HepG2 (cell line): ENCODE data around the gene P2RX5. TPM values are rescaled to one million over a fixed set of nuclear protein-coding genes. Genes with fewer than 3 reads are reported as not detected.
A peak's percentile ranks its signal among the peaks of the same experiment; 100 is the strongest.

Experiments
- ATF5 ChIP-seq: sonication (generic); formaldehyde crosslinking; IDR thresholded peaks from 2 replicates; pipeline ENCODE4 v1.4.0; 2020; ENCODE audit warnings: mild to moderate bottlenecking, low read depth, missing genetic modification reagents
- ETV6 ChIP-seq: sonication (generic); formaldehyde crosslinking; conservative IDR thresholded peaks from 2 replicates; pipeline ENCODE4 v1.4.0; 2020; ENCODE audit warnings: missing genetic modification reagents
- FOXA1 ChIP-seq, 2 experiments: fragments of 450-650 bp in 1 of 2; sonication (generic) in 1 of 2; formaldehyde crosslinking in 1 of 2; IDR thresholded peaks; 2 replicates each; pipeline versions ENCODE4 v1.4.0 to v1.6.1; 2016 to 2020; ENCODE audit warnings: missing genetic modification reagents in 1 of 2
- JUN ChIP-seq: sonication (generic); formaldehyde crosslinking; IDR thresholded peaks from 2 replicates; pipeline ENCODE4 v1.4.0; 2020; ENCODE audit warnings: mild to moderate bottlenecking, missing genetic modification reagents
- MXD3 ChIP-seq: IDR thresholded peaks from 2 replicates; pipeline ENCODE4 v1.6.1; 2016; ENCODE audit warnings: mild to moderate bottlenecking, missing biosample characterization, missing genetic modification reagents
- MXI1 ChIP-seq: IDR thresholded peaks from 3 replicates; pipeline ENCODE4 v1.6.1; 2012; ENCODE audit warnings: low read depth, low read length, inconsistent platforms, borderline replicate concordance
- ONECUT2 ChIP-seq: sonication (generic); formaldehyde crosslinking; IDR thresholded peaks from 2 replicates; pipeline ENCODE4 v1.4.0; 2020; ENCODE audit warnings: missing genetic modification reagents
- RELA ChIP-seq: sonication (generic); formaldehyde crosslinking; IDR thresholded peaks from 2 replicates; pipeline ENCODE4 v1.4.0; 2020; ENCODE audit warnings: missing genetic modification reagents
- SP140L ChIP-seq: sonication (generic); formaldehyde crosslinking; IDR thresholded peaks from 2 replicates; pipeline ENCODE4 v1.4.0; 2020; ENCODE audit warnings: missing genetic modification reagents, borderline replicate concordance
- ZFP37 ChIP-seq: sonication (generic); formaldehyde crosslinking; IDR thresholded peaks from 2 replicates; pipeline ENCODE4 v1.4.0; 2020; ENCODE audit warnings: missing genetic modification reagents, borderline replicate concordance
- ZNF12 ChIP-seq: sonication (generic); formaldehyde crosslinking; IDR thresholded peaks from 2 replicates; pipeline ENCODE4 v1.5.0; 2020; ENCODE audit warnings: missing genetic modification reagents
- ZNF546 ChIP-seq: sonication (generic); formaldehyde crosslinking; conservative IDR thresholded peaks from 2 replicates; pipeline ENCODE4 v1.8.1; 2023; ENCODE audit warnings: mild to moderate bottlenecking, missing genetic modification reagents
- ZNF564 ChIP-seq: sonication (generic); formaldehyde crosslinking; IDR thresholded peaks from 2 replicates; pipeline ENCODE4 v1.8.1; 2023; ENCODE audit warnings: mild to moderate bottlenecking, missing genetic modification reagents
- ZNF616 ChIP-seq: sonication (generic); formaldehyde crosslinking; IDR thresholded peaks from 2 replicates; pipeline ENCODE4 v1.5.0; 2020; ENCODE audit warnings: low read depth, mild to moderate bottlenecking, missing genetic modification reagents
- ZNF652 ChIP-seq: IDR thresholded peaks from 2 replicates; pipeline ENCODE4 v1.6.1; 2016; ENCODE audit warnings: low read depth, borderline replicate concordance
- ZNF75D ChIP-seq: sonication (generic); formaldehyde crosslinking; IDR thresholded peaks from 2 replicates; pipeline ENCODE4 v1.8.1; 2023; ENCODE audit warnings: missing genetic modification reagents, mild to moderate bottlenecking, borderline replicate concordance
- polyA plus RNA-seq, 8 experiments: library from polyadenylated mRNA; depleted of rRNA in 3 of 8; stranded (reverse) in 7 of 8; unstranded in 1 of 8; fragments of >200 nt; fragmentation: Illumina TruSeq in 4 of 8; extraction: Trizol in 4 of 8; gene quantifications; 2 replicates each; pipeline versions ENCODE4 v1.2.1 to v1.2.3, GENCODE V29; 2011 to 2016; ENCODE audit warnings: low read depth in 4 of 8, missing spikeins in 1 of 8, mixed read lengths in 1 of 8; ENCODE audit not compliant: insufficient read depth in 1 of 8
- total RNA-seq, 5 experiments: library from RNA; depleted of rRNA; stranded (reverse); fragments of >200 nt; fragmentation: Illumina TruSeq; extraction: Trizol; gene quantifications; 2 replicates each; pipeline ENCODE4 v1.2.3, GENCODE V29; 2016; ENCODE audit warnings: low read depth in 1 of 5
- TF ChIP-seq, protein P1 (sequence below): sonication (generic); formaldehyde crosslinking; IDR thresholded peaks from 2 replicates; pipeline ENCODE4 v1.4.0; 2020; ENCODE audit warnings: mild to moderate bottlenecking, missing genetic modification reagents
- TF ChIP-seq, protein P2 (sequence below): IDR thresholded peaks from 2 replicates; pipeline ENCODE4 v1.6.1; 2012; ENCODE audit warnings: low read length, improper control_type of control experiment
- TF ChIP-seq, protein P3 (sequence below): sonication (generic); formaldehyde crosslinking; IDR thresholded peaks from 2 replicates; pipeline ENCODE4 v1.9.0; 2021; ENCODE audit warnings: missing genetic modification reagents, mild to moderate bottlenecking, borderline replicate concordance
- TF ChIP-seq, protein P4 (sequence below): sonication (generic); formaldehyde crosslinking; IDR thresholded peaks from 2 replicates; pipeline ENCODE4 v1.4.0; 2020; ENCODE audit warnings: missing genetic modification reagents

Gene P2RX5
- total and polyA plus RNA-seq, 2 of the 13 experiments (the other 11 are each of a cell fraction or from before 2014, with no cell fraction given): 0.95 to 1.7 TPM

GRCh38 chr17:3723556-3724377, 27.8 kb upstream of the P2RX5 start, which contains the start of gene HASPIN (continued):
- TF ChIP-seq, protein P1, sequence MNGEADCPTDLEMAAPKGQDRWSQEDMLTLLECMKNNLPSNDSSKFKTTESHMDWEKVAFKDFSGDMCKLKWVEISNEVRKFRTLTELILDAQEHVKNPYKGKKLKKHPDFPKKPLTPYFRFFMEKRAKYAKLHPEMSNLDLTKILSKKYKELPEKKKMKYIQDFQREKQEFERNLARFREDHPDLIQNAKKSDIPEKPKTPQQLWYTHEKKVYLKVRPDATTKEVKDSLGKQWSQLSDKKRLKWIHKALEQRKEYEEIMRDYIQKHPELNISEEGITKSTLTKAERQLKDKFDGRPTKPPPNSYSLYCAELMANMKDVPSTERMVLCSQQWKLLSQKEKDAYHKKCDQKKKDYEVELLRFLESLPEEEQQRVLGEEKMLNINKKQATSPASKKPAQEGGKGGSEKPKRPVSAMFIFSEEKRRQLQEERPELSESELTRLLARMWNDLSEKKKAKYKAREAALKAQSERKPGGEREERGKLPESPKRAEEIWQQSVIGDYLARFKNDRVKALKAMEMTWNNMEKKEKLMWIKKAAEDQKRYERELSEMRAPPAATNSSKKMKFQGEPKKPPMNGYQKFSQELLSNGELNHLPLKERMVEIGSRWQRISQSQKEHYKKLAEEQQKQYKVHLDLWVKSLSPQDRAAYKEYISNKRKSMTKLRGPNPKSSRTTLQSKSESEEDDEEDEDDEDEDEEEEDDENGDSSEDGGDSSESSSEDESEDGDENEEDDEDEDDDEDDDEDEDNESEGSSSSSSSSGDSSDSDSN (CRISPR knock-in tag): peak; percentile 77
- TF ChIP-seq ZNF75D (no peak), ZNF652 (CRISPR knock-in tag) (no peak), ZNF12 (CRISPR knock-in tag) (peak; percentile 39; the same call in 1 of the 2 replicates), ATF5 (CRISPR knock-in tag) (0 out of 2 replicates have a peak, but pooled peaks have one; percentile 19), ONECUT2 (CRISPR knock-in tag) (no peak), ZNF546 (peak; percentile 65; the same call in 1 of the 2 replicates), ETV6 (CRISPR knock-in tag) (peak; percentile 46; the same call in 1 of the 2 replicates), RELA (CRISPR knock-in tag) (peak; percentile 83), ZNF616 (peak; percentile 46; the same call in 1 of the 2 replicates), ZFP37 (CRISPR knock-in tag) (no peak), MXI1 (peak; percentile 97), MXD3 (CRISPR knock-in tag) (peak; percentile 63), FOXA1 (IDR thresholded peaks at IDR 0.05) (no peak), FOXA1 (CRISPR knock-in tag; IDR thresholded peaks at IDR 0.05) (peak; percentile 63), ZNF564 (peak; percentile 67; the same call in 1 of the 2 replicates), SP140L (CRISPR knock-in tag) (0 out of 2 replicates have a peak, but pooled peaks have one; percentile 64), JUN (CRISPR knock-in tag) (no peak)
- TF ChIP-seq, protein P2, sequence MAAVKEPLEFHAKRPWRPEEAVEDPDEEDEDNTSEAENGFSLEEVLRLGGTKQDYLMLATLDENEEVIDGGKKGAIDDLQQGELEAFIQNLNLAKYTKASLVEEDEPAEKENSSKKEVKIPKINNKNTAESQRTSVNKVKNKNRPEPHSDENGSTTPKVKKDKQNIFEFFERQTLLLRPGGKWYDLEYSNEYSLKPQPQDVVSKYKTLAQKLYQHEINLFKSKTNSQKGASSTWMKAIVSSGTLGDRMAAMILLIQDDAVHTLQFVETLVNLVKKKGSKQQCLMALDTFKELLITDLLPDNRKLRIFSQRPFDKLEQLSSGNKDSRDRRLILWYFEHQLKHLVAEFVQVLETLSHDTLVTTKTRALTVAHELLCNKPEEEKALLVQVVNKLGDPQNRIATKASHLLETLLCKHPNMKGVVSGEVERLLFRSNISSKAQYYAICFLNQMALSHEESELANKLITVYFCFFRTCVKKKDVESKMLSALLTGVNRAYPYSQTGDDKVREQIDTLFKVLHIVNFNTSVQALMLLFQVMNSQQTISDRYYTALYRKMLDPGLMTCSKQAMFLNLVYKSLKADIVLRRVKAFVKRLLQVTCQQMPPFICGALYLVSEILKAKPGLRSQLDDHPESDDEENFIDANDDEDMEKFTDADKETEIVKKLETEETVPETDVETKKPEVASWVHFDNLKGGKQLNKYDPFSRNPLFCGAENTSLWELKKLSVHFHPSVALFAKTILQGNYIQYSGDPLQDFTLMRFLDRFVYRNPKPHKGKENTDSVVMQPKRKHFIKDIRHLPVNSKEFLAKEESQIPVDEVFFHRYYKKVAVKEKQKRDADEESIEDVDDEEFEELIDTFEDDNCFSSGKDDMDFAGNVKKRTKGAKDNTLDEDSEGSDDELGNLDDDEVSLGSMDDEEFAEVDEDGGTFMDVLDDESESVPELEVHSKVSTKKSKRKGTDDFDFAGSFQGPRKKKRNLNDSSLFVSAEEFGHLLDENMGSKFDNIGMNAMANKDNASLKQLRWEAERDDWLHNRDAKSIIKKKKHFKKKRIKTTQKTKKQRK: no peak
- TF ChIP-seq, protein P3, sequence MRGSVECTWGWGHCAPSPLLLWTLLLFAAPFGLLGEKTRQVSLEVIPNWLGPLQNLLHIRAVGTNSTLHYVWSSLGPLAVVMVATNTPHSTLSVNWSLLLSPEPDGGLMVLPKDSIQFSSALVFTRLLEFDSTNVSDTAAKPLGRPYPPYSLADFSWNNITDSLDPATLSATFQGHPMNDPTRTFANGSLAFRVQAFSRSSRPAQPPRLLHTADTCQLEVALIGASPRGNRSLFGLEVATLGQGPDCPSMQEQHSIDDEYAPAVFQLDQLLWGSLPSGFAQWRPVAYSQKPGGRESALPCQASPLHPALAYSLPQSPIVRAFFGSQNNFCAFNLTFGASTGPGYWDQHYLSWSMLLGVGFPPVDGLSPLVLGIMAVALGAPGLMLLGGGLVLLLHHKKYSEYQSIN (CRISPR knock-in tag): no peak
- TF ChIP-seq, protein P4, sequence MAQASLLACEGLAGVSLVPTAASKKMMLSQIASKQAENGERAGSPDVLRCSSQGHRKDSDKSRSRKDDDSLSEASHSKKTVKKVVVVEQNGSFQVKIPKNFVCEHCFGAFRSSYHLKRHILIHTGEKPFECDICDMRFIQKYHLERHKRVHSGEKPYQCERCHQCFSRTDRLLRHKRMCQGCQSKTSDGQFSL (CRISPR knock-in tag): no peak
